GM19395 (cell line): Measurements from ENCODE around the gene SLC7A6.
A peak's percentile ranks its signal among the peaks of the same experiment; 100 is the strongest.

Source experiments
- ATAC-seq: cut with Tn5 transposase; IDR thresholded peaks from one replicate; pipeline ENCODE4 v1.9.1; 2021; ENCODE audit warnings: mild to moderate bottlenecking, moderate library complexity; ENCODE audit not compliant: unreplicated experiment

SLC7A6 gene

DNA sequence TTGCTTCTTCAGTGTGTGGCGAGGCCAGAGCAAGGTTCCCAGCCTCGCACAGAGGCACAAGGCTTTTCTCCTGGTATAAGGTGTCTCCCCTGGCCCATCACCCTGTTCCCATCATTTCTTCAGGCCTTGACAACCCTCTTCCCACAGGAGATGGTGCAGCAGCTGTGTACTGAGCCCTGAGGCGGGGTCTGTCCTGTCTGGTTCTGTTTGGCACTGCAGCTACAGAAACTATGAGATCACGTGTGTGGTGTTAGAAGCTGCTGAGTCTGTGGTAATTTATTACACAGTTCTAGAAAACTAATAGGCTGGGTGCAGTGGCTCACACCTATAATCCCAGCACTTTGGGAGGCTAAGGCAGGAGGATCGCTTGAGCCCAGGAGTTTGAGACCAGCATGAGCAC, 11.9 kb upstream of the SLC7A6 start:
- ATAC-seq: no peak

DNA sequence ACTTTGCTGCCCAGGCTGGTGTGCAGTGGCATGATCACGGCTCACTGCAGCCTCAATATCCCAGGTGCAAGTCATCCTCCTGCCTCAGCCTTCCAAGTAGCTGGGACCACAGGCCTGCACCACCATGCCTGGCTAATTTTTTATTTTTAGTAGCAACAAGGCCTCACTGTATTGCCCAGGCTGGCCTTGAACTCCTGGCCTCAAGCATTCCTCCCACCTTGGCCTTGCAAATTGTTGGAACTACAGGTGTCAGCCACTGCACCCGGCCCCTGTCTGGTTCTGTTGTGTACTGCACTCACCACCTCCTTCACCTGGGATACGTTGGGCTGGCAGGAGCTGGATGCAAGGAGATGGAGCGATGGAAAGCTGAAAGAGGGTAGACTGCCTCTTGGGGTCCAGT, 10.6 kb upstream of the SLC7A6 start:
- ATAC-seq: no peak

DNA sequence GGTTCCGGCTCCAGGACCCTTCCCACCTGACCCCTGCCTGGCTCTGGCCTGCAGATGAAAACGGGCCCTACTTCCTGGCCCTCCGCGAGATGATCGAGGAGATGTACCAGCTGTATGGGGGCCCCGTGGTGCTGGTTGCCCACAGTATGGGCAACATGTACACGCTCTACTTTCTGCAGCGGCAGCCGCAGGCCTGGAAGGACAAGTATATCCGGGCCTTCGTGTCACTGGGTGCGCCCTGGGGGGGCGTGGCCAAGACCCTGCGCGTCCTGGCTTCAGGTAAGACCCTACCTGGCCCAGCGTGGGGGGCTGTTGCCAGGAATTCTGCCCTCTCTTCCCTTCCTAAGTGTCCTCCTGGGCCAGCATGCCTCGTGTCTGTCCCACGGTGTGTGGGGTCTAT, 8.6 kb upstream of the SLC7A6 start:
- no peak for ATAC-seq

DNA sequence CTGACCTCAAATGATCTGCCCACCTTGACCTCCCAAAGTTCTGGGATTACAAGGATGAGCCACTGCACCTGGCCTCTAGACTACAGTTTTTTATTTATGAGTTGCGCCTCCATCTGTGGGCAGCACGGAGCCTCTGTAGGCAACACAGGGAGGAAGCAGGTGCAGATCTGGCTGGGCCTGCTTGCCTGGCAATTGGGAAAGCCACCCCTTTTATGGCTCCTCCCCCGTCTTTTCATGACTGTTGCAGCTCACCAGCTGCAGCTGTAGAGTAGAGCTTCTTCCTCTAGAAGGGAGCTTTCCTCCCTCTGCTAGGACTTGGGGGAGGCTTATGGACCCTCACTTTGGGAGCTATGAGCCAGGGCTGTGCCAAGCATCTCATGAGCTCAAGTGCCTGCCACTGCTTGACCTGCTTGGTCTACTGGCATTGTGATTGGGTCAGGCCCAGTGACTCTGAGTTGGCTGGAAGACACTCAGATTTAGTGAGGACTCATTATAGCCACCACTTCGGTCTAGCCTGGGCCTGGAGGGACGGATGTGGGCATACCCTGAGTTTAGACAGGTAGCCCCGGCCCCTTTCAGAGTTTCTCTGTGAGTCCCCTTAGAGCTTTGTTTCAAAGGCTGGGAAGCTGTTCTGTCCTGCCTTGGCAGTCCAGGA, 6.9 kb upstream of the SLC7A6 start:
- ATAC-seq: peak; percentile 61

DNA sequence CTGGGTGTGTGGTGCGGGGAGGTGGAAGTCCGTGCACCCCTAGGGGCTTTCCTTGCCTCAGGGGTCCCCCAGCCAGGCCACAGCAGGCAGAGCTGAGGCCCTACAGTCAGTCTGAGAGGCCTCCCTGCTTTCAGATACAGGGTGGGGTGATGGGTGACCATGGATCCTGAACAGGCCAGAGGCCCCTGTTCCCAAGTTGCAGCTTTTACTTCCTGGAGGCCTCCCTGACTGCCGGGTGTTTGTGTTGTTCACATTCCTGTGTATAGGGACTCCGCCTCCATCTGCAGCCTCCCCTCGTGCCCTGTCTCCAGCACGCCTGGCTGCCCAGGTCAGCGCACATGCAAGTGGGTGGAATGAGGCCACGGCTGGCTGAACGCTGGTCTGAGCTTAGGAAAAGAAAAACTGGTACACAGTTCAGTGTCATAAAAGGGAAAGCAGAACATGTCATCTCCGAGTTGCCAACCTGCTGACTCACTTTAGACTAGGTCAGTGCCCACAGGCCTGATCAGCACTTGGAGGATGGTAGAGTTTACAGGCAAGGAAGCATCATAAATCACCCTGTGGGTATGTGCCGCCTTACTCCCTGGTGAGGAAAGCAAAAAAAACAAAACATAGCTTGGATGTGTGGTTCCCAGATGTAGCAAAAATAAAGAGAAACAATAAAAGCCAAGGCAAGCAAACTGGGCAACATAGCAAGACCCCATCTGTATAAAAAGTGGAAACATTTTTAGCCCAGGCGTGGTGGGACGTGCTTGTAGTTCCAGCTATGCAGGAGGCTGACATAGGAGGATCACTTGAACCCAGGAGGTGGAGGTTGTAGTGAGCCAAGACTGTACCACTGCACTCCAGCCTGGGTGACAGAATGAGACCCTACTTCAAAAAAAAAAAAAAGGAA, 6.2 kb upstream of the SLC7A6 start:
- ATAC-seq: no peak

DNA sequence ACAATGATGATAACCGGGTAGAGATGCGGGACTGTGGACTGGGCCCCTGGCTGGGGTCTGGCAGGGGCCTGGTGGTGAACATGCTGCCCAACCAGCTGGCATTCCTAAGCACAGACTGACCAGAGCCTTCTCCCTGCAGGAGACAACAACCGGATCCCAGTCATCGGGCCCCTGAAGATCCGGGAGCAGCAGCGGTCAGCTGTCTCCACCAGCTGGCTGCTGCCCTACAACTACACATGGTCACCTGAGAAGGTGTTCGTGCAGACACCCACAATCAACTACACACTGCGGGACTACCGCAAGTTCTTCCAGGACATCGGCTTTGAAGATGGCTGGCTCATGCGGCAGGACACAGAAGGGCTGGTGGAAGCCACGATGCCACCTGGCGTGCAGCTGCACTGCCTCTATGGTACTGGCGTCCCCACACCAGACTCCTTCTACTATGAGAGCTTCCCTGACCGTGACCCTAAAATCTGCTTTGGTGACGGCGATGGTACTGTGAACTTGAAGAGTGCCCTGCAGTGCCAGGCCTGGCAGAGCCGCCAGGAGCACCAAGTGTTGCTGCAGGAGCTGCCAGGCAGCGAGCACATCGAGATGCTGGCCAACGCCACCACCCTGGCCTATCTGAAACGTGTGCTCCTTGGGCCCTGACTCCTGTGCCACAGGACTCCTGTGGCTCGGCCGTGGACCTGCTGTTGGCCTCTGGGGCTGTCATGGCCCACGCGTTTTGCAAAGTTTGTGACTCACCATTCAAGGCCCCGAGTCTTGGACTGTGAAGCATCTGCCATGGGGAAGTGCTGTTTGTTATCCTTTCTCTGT, 5.1 kb upstream of the SLC7A6 start:
- no peak for ATAC-seq

DNA sequence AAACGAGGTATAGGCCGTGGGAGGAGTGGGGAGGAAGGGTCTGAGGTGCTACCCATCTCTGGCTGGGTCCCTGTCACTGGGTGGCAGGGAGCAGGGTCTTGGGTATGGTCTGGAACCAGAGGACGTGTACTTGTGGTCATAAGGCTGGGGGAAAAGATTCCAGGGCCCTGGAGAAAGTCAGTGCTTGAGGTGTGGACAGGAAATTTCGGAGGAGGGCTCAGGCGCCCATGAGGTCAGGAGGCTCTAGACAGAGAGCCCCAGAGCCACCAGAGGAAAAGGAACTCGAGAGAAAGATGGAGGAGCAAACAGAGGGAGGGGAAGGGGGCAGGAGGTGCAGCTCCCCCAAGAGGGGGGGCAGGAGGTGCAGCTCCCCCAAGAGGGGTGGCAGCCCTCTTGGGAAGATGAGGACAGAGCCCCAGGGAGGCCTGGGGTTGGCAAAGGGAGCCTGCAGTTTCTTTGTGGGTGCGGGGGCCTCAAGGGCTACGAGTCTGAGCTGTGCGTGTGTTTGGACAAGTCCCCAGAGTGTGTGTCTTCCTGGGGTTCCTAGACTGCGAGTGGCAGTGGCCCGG, 683 bp upstream of the SLC7A6 start:
- ATAC-seq: peak; percentile 11

DNA sequence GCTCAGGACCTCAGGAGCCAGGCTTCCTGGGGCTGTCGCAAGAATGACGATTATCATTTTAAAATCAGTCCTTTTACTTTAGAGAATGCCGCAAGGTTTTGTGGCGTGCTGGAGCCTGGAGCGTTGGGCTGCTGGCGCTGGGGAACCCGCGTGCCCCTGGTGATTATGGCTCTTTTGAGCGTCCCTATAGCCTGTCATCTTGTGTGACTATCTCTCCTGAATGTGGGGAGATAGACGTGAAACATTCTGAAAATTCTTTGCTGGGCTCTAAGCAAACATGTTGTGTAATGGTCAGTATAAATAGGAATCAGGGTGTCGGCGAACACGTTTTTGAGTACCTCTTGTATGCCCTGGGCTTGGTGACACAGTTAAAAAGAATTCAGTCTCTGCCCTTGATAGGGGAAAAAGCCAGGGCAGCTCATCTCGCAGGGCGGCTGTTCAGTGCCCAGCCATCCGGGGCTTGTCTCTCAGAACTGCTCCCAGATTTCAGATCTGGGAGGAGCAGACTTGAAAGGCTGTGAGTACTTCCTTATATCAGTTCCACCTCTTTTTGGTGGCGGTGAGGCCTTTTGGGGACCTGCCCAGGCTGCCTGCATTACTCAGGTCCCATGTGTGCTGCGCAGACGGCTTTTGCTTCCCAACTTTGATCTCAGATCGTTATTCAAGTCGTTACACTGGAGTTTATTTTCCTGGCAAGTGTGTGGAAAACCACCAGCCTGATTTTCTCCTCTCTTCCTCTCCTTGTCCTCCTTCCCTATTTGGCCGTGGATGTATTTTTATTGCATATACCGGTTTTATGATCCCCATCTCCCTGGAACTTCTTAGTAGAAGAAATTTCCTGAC, 973 bp downstream of the SLC7A6 start:
- ATAC-seq: peak; percentile 20

DNA sequence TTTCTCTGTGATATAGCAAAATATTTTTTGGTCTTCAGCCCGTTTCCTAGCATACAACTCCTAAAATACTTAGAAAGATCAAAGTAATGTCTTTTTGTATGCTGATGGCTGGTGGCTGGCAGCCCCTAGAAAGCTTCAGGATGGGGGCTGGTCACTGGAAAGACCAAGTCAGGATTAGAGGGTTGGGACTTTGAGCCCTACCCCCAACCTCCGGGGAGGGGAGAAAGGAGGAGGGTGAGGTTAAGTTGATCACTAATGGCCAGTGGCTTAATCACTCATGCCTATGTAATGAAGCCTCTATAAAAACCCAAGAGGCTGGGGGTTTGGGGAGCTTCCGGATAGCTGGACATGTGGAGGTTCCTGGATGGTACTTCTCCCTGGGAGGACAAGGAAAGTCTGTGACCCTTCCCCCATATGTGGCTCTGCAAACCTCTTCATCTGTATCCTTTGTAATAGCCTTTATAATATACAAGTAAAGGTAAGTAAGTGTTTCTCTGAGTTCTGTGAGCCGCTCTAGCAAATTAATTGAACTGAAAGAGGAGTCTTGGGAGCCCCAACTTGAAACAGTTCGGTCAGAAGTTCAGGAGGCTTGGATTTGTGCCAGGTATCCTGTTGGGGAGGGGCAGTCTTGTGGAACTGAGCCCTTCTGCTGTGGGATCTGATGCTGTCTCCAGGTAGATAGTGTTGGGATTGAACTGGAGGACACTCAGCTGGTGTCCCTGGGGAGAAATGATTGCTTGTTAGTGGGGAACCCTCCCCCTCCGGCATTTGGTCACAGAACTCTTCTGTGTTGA, 3.5 kb downstream of the SLC7A6 start:
- ATAC-seq: no peak

DNA sequence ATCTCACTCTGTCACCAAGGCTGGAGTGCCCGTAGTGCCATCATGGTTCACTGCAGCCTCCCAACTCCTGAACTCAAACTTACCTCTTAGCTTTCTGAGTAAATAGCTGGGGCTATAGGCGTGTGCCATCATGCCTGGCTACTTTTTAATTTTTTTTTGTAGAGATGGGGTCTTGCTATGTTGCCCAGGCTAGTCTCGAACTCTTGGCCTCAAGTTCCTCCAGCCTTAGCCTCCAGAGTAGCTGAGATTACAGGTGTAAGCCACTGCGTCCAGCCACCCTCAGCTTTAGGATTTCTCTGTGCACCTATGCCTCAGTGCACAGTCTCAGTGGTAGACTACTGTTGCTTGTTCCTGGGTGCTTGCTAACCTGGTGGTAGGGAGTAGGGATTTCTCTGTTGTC, 5.5 kb downstream of the SLC7A6 start:
- no peak for ATAC-seq

DNA sequence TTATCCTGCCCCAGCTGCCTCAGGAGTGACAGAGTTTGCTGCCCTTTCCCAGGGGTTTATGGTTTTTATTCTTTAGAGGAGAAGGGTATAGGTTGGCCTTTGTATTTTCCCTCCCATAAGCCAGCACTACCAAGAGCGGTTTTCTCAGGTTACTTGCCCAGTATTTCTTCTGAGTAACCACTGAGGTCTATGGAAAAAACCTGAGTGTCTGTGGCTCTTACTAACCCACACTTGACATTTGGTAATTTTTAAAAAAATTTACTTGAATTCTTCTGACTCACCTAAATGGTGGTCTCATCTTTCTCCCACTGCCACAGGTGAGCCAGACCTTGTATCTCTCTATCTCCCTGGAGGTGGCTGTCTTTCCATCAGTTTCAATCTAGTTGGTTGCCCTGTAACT, 6.0 kb downstream of the SLC7A6 start:
- ATAC-seq: no peak

DNA sequence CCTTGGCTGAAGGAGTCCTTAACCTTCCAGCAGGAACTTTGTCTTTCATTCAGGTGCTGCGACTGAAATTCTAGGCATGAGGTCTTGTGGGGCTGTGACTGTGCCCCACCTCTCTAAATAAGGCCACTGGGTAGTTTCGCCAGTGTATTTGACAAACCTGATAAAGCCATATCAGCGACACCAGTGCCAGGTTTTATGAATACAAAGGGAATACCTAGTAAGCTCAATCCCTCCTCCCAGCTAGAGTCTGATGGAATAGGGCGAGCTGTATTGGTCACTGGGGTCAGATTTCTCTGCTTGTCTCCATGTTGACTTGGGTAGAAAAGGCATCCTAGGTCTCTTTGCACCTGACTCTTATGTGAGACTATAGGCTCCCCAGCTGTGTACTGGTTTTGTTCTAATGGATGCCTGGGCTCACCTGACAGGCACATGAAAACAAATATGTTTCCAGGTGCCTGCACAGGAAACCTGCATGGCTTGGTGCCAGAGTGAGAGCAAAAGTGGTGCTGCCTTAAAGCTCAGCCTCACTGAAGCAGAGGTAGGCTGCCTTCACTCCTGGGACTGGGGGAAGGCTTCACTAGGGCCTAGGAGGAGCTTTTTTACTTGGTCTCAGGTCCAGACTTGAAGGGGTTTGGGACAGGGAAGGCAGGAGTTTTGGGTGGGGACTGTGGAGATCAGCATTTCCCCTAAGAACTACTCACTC, 8.3 kb downstream of the SLC7A6 start:
- ATAC-seq: no peak

DNA sequence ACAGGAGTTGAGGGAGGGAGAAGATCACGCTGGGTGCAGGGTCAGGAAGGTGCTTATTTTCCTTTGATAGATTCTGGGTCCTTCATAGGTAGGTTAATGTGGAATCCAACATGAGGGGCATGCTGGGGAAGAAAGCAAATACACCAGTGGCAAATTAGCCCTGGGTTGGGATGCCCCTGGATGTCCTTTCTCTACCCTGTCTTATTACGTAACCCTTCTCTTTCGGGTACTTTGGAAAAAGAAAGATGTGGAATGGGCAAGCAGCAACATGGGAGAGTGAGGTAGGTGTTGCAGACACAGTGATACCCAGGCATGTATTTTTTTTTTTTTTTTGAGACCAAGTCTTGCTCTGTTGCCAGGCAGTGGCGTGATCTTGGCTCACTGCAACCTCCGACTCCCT, 9.1 kb downstream of the SLC7A6 start:
- ATAC-seq: no peak

DNA sequence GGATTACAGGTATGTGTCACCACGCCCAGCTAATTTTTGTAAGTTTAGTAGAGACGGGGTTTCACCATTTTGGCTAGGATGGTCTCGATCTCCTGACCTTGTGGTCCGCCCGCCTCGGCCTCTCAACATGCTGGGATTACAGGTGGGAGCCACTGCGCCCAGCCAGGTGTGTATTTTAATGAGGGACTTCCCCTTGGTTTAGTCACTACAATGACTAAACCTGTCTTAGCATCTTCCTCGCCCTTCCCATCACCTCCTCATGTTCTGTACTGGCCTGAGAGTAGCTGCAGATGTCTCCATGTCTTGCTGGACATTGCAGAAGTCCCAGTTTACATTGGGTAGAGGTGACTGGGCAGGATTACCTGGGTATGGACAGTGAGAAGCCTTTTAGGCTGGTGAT, 9.6 kb downstream of the SLC7A6 start:
- ATAC-seq: no peak

DNA sequence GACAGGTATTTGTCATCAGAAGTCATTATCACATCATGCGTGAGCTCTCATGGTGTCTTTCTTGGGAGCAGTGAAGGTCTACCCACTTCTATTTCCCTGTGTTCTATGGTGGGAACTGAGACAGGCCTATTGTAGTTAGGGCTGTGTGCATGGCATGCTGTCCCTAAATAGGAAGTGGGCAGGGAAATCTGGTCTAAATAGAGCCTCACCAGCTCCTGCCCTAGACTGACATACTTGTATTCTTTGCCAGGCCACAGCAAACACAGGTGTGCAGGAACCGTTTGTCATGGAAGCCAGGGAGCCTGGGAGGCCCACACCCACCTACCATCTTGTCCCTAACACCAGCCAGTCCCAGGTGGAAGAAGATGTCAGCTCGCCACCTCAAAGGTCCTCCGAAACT, 10.1 kb downstream of the SLC7A6 start:
- no peak for ATAC-seq

DNA sequence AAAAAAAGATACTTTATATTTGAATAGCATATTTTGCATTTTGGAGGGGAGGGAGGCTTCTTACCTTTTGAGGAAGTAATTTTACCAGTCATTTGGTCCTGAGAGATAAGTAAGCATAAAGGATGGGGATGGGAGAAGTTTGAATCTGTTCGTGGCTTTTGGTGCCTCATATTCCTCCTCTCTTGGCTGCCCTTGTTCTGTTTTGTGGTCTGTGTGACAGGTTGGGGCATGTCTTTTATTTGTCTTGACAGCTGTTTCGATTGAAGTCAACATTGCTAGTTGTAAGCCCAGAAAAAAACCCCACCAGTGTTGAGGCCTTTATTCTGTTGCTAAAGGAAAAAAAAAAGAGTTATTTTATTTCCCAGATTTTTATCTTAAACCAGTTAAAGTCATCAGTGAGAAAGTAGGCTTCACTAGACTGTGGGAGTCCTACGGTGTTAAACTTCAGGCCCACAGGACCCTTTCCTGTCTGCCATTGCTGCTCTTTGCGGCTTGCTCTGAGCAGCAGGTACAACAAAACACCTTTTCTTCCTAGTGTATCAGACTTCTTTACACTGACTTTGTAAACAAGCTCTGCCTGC, 11.4 kb downstream of the SLC7A6 start:
- ATAC-seq: peak; percentile 75

DNA sequence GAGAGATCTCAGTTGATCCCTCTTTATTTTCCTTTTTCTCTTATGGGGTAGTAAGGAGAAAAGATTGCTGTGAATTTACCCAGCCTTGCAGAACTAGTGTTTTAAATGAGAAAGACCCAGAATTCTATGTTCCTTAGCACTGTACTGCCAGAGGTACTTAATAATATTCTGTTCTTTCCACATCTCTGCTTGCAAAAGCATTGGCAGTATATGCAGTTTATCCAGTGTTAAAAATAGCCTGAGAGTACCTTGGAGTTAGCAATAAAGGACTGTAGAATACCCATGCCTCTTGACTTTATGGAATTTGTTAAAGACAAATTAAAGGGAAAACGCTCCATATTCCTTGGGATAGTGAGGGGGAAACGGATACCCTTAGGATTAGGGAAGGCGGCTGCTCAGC, 11.9 kb downstream of the SLC7A6 start:
- no peak for ATAC-seq

DNA sequence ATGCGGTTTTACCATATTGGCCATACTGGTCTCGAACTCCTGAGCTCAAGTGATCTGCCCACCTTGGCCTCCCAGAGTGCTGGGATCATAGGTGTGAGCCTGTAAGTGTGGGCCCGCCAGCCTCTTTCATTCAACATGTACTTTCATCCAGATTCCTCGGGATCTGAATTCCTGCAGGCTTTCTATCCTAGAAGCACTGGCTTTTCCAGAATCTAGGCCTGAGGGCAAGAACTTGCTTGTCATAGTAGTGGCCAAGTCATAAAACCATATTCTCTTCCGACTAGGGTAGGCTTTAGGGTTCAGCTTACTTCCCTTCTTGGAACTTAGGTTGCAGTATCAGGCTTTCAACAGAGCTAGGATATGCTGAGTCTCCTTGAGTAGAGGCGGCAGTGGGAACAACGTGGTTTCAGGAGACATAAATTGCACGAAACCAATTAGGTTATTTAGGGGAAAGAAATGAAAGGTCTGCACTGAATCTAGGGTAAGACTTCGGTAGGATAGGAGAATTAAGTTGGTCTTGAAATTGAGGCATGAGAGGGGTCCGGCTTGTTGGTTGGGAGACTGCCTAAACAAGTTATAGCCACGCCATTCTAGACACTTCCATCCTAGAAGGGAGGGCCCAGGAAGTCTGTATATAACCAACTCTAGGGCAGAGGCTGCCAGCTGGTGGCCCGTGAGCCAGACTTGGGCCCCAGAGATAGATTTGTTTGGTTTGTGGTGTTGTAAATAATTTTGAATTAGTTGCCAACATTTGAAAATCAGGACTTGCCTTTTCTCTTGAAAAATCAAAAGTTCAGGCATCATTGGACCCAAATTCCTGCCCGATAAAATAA, 15.6 kb downstream of the SLC7A6 start:
- no peak for ATAC-seq
